Keratinocyte (primary cell): ENCODE data around the gene SCLY. TPM values are rescaled to one million over a fixed set of nuclear protein-coding genes. Genes with fewer than 3 reads are reported as not detected.

ENCODE experiments used
- DNase-seq: peaks from one replicate; pipeline ENCODE4 v3.0.0-alpha.2; 2011; ENCODE audit warnings: low read depth, missing footprints, low spot score
- FAIRE-seq: peaks from 2 replicates; lab custom pipeline; 2011; peaks lifted over from hg19 to GRCh38; lab: Jason Lieb, UNC
- H2AFZ ChIP-seq: 2 replicates; pipeline ENCODE4 v1.6.0; 2012; ENCODE audit warnings: low read length, control low read depth, inconsistent platforms; ENCODE audit not compliant: control insufficient read depth
- H3K27ac ChIP-seq: 2 replicates; pipeline ENCODE4 v1.5.1; 2011; ENCODE audit warnings: low read length; ENCODE audit not compliant: control insufficient read depth, insufficient read depth
- H3K27me3 ChIP-seq: 3 replicates; pipeline ENCODE4 v1.6.0; 2011; ENCODE audit warnings: low read length; ENCODE audit not compliant: control insufficient read depth, insufficient read depth; ENCODE audit errors: extremely low read depth
- H3K36me3 ChIP-seq, 2 experiments: 2 replicates in 1 of 2; 3 replicates in 1 of 2; pipeline ENCODE4 v1.5.1; 2011; ENCODE audit warnings: low read length in 2 of 2, mild to moderate bottlenecking in 1 of 2; ENCODE audit not compliant: control insufficient read depth in 2 of 2, insufficient read depth in 2 of 2; ENCODE audit errors: extremely low read depth in 1 of 2
- H3K4me1 ChIP-seq: 3 replicates; pipeline ENCODE4 v1.5.1; 2011; ENCODE audit warnings: low read length; ENCODE audit not compliant: control insufficient read depth, insufficient read depth; ENCODE audit errors: extremely low read depth
- H3K4me2 ChIP-seq: 3 replicates; pipeline ENCODE4 v1.6.0; 2011; ENCODE audit warnings: low read depth, low read length; ENCODE audit not compliant: control insufficient read depth, insufficient read depth; ENCODE audit errors: extremely low read depth
- H3K4me3 ChIP-seq, 3 experiments: fragments of 200-600 bp in 1 of 3; sonication (generic) in 1 of 3; 2 replicates in 2 of 3; 3 replicates in 1 of 3; pipeline ENCODE4 v1.5.1; 2011 to 2016; ENCODE audit warnings: low read length in 3 of 3, mild to moderate bottlenecking in 3 of 3, control low read depth in 2 of 3, inconsistent platforms in 1 of 3, low read depth in 1 of 3, mixed read lengths in 1 of 3, mixed run types in 1 of 3, moderate library complexity in 1 of 3; ENCODE audit not compliant: control insufficient read depth in 2 of 3, insufficient read depth in 2 of 3; ENCODE audit errors: extremely low read depth in 1 of 3
- H3K79me2 ChIP-seq: 2 replicates; pipeline ENCODE4 v1.6.0; 2012; ENCODE audit warnings: low read length; ENCODE audit not compliant: control insufficient read depth, insufficient read depth
- H3K9ac ChIP-seq: 3 replicates; pipeline ENCODE4 v1.6.0; 2011; ENCODE audit warnings: low read length; ENCODE audit not compliant: control insufficient read depth, insufficient read depth; ENCODE audit errors: extremely low read depth
- H3K9me1 ChIP-seq: 3 replicates; pipeline ENCODE4 v1.6.0; 2011; ENCODE audit warnings: low read length; ENCODE audit not compliant: control insufficient read depth, insufficient read depth; ENCODE audit errors: extremely low read depth
- H3K9me3 ChIP-seq: 2 replicates; pipeline ENCODE4 v1.5.1; 2012; ENCODE audit warnings: low read depth, low read length; ENCODE audit not compliant: control insufficient read depth
- H4K20me1 ChIP-seq: 3 replicates; pipeline ENCODE4 v1.6.0; 2011; ENCODE audit warnings: low read length; ENCODE audit not compliant: control insufficient read depth, insufficient read depth; ENCODE audit errors: extremely low read depth
- CTCF ChIP-seq, 3 experiments: IDR thresholded peaks in 1 of 3; conservative IDR thresholded peaks in 1 of 3; optimal IDR thresholded peaks in 1 of 3; 2 replicates in 2 of 3; 3 replicates in 1 of 3; pipeline versions ENCODE3 to v1.5.1; 2011; ENCODE audit warnings: low read length in 3 of 3, mild to moderate bottlenecking in 3 of 3, moderate library complexity in 2 of 3, control low read depth in 1 of 3, inconsistent platforms in 1 of 3; ENCODE audit not compliant: insufficient read depth in 2 of 3; ENCODE audit errors: extremely low read depth in 1 of 3
- EZH2 ChIP-seq: IDR thresholded peaks from one replicate; pipeline ENCODE4 v1.6.1; 2012; ENCODE audit warnings: inconsistent platforms, mild to moderate bottlenecking, low read length, moderate library complexity
- dilution Hi-C: fragments of 300-500 bp; cut with MboI; formaldehyde crosslinking; loops from one replicate; pipeline ENCODE4 v1.7.0; 2020; ENCODE audit warnings: low sequenced_read_pairs; ENCODE audit not compliant: extremely low pct_ligation_motif_present
- polyA plus RNA-seq, 5 experiments: library from polyadenylated mRNA; depleted of rRNA in 3 of 5; stranded (reverse) in 3 of 5; stranded (forward) in 1 of 5; unstranded in 1 of 5; fragments of >200 nt; gene quantifications; 1 replicate in 1 of 5; 2 replicates in 3 of 5; 3 replicates in 1 of 5; pipeline versions ENCODE4 v1.2.1 to v1.2.3, GENCODE V29; 2011 to 2012; ENCODE audit warnings: missing spikeins in 2 of 5, low read depth in 1 of 5, low replicate concordance in 1 of 5

SCLY gene
- polyA plus RNA-seq, 1 donor (not counting 4 experiments of a cell fraction or from before 2014, with no cell fraction given), result 11.8 TPM

DNA sequence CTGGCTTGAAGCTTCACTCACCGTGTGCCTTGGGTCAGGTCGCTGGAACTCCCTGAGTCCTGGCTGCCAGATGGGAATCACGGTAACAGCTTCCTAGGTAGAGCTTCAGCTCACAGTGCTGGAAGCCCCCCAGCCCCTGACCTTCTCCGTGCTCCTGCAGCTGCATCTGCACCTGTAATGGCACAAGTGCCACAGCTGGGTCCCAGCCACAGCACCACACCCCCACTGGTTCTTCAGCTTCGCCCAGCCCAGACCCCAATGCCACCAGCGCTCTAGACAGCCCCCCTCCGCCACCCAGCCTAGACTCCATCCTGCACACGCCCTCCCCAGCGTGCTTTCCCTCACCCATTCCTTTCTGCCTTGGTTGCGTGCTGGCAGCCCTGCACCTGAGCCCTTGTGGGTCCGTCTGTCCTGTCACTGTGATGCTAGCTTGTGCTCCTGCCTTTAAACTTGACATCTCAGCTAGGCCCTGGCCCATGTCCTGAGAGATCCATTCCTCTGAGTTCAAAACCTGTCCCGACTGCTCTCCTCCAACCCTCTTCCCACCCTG lies 31.8 kb downstream of the SCLY start:
- no peaks in the 10 kb centered on the region for H3K9me1 ChIP-seq
- no peak overlapping the region for H3K4me3 ChIP-seq
- no peak overlapping the region for H3K4me2 ChIP-seq
- peaks cover 4% of the 10 kb centered on the region for H3K4me1 ChIP-seq
- DNase-seq (no peak), FAIRE-seq (no peak)
- H2AFZ ChIP-seq, result no peak overlapping the region
- H4K20me1 ChIP-seq, result no peaks in the 10 kb centered on the region
- no peaks in the 10 kb centered on the region for H3K27me3 ChIP-seq
- no peak overlapping the region for H3K9ac ChIP-seq
- dilution Hi-C loops, result no loop called here
- no peak overlapping the region for H3K27ac ChIP-seq
- H3K36me3 ChIP-seq, result peaks cover 2 to 3% of the 10 kb centered on the region in 2 experiments
- H3K79me2 ChIP-seq, result no peaks in the 10 kb centered on the region
- no peaks in the 10 kb centered on the region for H3K9me3 ChIP-seq
- no peak for TF ChIP-seq EZH2
- no peak for TF ChIP-seq CTCF (optimal IDR thresholded peaks at IDR 0.05 in 1 of 3, IDR thresholded peaks at IDR 0.05 in 1 of 3, conservative IDR thresholded peaks at IDR 0.05 in 1 of 3; ENCODE audit: extremely low read depth in 1 of 3, insufficient read depth in 2 of 3, low read length in 3 of 3)

DNA sequence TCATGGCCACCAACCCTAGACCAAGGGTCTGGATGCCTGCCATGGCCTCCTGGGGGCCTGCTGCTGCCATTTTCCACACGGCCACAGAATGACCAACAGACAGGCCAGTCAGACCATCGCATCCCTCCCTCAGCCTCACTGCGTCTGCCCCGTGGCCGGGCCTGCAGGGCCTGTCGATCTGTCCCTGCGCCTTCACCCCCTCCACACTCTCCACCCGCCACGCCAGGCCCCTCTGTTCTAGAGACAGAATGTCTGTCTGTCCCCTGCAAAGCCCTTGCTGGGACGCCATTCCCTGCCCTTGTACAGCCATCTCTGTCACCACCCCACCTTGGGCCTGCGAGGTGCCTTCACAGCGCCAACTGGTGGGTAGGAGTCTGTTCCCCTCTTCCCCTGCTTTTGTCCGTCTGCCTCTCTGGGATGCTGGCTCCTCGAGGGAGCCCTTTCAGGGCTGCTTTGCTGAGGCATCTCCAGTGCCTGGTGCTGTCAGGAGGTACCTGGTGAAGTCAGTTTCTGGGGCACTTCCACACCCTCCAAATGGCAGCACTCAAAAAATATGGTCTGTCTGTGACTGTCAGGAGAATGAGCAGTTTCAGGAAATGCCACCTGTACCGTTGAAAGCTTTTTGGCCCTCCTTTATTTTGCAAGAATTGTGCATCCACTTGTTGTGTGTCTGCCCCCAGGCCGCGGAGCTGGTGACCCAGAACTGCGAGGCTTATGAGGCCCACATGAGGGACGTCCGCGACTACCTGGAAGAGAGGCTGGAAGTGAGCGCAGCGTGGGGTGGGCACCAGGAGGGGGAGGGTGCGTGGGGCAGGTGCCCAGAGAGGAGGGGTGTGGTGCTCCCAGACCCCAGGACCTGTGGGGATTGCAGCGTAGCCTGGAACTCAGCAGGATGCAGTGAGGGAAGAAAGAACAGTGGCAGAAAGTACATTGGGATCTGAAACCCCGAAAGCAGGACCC lies 32.7 kb downstream of the SCLY start:
- no peak for TF ChIP-seq EZH2
- TF ChIP-seq CTCF (optimal IDR thresholded peaks at IDR 0.05 in 1 of 3, IDR thresholded peaks at IDR 0.05 in 1 of 3, conservative IDR thresholded peaks at IDR 0.05 in 1 of 3; ENCODE audit: extremely low read depth in 1 of 3, insufficient read depth in 2 of 3, low read length in 3 of 3), result no peak
- dilution Hi-C loops, result no loop called here
- no peak overlapping the region for H3K4me3 ChIP-seq
- H2AFZ ChIP-seq, result no peak overlapping the region
- H3K4me1 ChIP-seq, result peaks cover 4% of the 10 kb centered on the region
- DNase-seq, result no peak
- H3K9me3 ChIP-seq, result no peaks in the 10 kb centered on the region
- H3K27me3 ChIP-seq, result no peaks in the 10 kb centered on the region
- H3K36me3 ChIP-seq, result peaks cover 2 to 3% of the 10 kb centered on the region in 2 experiments
- H4K20me1 ChIP-seq, result no peaks in the 10 kb centered on the region
- no peak overlapping the region for H3K27ac ChIP-seq
- H3K4me2 ChIP-seq, result no peak overlapping the region
- H3K79me2 ChIP-seq, result no peaks in the 10 kb centered on the region
- H3K9me1 ChIP-seq, result no peaks in the 10 kb centered on the region
- no peak overlapping the region for H3K9ac ChIP-seq
- FAIRE-seq, result no peak
